ENCODE measurements around the gene RSPH10B2.
A peak's percentile ranks its signal among the peaks of the same experiment; 100 is the strongest.
"Not testable (repeated sequence)": the region's sequence is repeated elsewhere in the genome, so short reads cannot be mapped to it uniquely, and the experiment has no call there.

RSPH10B2 gene

DNA sequence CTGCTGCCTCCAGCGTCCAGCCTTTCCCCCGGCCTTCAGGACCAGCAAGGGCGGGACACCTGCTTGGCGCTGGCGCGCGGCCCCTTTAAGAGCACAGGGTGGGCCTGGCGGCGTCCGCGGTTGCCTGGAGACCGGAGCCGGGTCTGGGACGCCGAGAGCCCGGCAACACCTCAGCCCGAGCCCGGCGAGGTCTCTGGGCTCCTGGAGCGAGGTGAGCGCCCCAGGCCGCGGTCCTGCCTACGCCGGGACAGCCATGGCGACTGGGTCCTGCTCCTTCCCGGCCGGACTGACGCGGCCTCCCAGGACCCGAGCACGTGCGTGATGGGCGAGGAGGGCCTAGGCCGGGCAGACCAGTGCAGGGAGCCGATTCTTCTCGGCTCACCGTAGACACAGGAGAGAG is at the start of gene RSPH10B2:
Gene RSPH10B2, plus strand, starts transcription at position 140 of the 400 bp plus-strand sequence. CDS start 3,575 bp downstream, outside the sequence.
- not testable (repeated sequence) for DNase-seq (ENCODE audit: low spot score)

DNA sequence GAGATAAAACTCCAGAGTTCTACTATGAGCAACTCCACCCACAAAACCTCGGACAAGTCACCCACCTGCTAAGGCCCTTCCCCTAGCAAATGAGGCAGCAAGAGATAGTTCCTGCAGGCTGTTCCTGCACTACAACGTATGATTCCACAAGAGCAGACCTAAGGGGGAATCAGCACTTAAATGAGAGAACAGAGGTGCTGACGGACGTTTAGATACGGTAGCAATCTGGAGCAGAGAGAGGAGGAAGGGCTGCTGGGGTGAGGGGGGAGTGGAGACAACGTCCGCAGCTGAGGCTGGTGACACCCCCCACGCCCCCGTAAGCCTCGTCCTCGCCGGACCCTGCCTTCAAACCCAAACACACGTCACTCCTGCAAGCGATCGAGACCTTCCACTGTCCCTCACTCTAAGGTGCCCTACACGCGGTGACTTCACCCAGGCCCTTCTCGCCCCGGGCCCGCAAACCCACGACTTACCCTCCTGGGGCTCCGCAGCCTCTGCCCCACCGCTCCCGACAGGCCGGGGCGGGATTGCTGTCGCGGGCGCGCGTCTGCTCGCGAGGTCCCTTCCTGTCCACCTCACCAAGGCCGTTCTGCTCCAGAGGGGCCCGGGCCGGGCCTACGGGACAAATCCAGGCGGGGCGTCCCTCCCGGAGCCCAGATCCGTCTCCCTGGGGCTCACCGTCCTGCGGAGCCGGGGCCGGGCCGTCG is 47.8 kb upstream of the RSPH10B2 start:
- peak; percentile 60 for DNase-seq (ENCODE audit: low spot score)

DNA sequence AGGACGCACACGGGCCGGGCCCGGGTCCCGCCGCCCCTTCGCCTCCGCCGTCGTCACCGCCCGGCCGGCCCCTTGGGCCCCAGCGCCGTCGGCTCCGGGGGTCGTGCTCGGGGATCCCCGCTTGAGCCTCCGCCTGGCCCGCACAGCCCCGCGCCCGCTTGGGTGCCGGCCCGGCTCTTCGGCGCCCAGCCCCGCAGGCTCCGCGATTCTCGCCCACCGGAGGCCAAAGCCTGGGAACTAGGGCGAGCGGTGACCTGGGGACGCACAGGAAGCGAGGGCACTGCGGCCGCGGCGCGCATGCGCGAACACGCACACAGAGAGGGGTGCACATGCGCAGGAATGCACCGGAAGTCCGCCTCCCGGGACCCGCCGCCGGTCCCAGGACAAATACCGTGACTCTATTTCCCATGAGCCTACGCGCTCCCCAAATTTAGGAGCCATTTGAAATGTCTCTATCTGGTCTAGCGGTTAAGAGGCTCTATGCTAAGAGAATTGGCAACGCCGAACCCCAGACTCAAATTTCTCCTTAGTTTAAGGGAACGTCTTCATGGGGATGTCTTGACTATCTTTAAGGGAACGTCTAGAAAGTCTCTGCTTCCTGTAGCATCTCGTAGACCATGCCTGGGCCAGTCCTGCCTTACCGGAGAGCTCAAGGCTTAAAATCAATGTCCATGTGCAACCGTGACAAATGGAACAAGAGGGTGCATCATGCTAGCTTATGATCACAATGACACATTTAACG is 47.1 kb upstream of the RSPH10B2 start, which contains the start of gene ZNF12:
Gene ZNF12, minus strand, starts transcription at position 282 of the 742 bp plus-strand sequence. CDS start 1,774 bp downstream, outside the sequence.
- DNase-seq (ENCODE audit: low spot score) = peak; percentile 99

DNA sequence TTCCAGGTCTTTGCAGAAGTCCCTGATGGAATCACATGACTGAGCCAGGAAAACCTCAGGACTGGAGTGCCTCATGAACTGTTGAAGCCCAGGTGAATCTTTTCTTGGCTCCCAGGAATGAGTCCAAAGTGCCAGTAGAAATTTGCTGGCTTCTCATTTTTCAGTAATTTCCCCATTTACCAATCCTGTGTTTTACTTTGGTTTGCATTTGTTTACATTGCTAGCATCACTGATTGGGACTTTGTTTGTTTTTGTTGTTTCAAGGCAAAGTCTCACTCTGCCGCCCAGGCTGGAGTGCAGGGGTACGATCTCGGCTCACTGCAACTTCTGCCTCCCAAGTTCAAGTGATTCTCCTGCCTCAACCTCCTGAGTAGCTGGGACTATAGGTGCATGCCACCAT is 45.6 kb upstream of the RSPH10B2 start:
- no peak for DNase-seq (ENCODE audit: low spot score)

DNA sequence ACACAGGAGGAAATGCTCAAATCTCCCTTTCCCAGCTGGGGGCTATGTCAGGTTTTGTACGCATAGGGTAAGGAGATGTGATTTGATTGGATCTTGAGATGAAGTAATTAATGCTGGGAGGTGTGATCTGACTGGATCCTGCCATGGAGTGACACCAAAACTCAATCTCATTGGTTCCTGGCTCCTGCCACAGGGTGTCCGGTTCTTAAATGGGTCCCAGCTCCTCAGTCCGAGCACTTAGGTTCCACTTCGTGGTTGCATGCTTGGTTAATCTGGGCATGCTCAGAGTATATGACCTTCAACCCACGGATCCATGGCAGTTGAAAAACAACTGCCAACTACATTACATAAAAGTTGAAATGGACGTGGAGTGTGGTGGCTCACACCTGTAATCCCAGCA is 44.1 kb upstream of the RSPH10B2 start:
- DNase-seq (ENCODE audit: low spot score) = no peak

DNA sequence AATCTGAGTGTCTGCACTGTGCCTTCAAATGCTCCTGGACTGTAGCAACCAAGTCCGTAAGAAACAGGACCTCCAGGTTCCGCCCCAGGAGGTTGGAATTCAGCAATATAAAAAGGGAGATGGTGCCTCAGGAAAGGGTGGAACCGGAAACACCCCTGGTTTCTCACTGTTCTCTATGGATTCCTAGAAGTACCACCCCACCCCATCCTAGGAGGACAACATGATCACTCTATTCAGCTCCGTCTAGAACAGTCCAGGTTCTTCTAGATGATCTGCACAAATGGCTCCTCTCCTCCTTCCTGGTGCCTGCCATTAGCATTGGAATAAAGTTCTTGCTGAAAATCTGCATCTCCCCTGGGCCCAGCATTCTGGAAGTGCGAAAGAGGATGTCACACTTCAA is 39.5 kb upstream of the RSPH10B2 start:
- DNase-seq (ENCODE audit: low spot score) = no peak

DNA sequence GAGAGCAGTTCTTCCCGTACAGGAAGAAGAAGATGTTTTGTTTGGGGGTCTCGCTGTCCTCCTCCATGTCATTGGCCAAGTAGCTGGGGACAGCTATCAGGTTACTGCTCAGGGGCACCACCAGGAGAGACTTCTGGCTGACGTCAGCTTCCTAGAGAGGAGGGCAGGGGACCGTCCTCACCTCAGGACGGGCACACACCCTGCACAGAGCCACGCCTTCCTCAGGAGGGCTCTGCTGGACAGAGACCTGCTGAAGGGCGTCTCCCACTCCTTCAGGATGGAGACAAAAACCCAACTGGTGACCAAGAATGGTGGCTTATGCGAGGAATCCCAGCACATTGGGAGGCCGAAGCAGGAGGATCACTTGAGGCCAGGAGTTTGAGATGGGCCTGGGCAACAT is 38.0 kb upstream of the RSPH10B2 start:
- DNase-seq (ENCODE audit: low spot score) = not testable (repeated sequence)

DNA sequence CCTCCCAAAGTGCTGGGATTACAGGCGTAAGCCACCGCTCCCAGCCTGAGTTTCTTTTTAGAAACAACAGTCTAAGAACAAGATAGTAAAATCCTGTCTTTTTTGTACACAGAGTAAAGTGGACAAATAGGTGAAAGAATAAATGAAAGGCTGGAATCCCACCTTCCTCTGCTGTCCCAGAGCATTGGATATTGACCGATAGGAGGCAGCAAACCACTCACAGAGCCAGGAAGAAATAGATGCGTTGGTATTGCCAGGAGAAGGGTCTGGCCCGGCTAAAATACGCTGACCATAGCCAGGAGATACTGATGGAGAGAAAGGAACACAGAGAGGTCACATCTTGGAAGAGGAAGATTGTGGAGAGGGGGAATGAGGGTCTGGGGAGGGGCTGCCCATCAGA is 35.8 kb upstream of the RSPH10B2 start:
- DNase-seq (ENCODE audit: low spot score) = no peak

DNA sequence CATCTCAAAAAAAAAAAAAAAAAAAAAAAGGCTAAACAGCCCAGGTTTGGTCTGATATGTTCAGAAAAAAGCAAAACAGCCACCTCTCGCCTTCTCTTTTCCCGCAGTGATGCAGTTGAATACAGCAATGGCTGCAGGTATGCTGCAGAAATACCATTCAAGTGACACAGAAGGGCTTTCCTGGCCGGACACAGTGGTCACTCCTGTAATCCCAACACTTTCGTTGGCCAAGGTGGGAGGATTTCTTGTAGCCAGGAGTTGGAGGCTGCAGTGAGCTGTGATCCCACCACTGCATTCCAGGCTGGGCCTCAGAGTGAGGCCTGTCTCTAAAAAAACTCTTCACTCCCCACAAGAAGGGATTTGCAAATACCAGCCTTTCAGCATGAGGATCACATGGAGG is 29.6 kb upstream of the RSPH10B2 start:
- not testable (repeated sequence) for DNase-seq (ENCODE audit: low spot score)

DNA sequence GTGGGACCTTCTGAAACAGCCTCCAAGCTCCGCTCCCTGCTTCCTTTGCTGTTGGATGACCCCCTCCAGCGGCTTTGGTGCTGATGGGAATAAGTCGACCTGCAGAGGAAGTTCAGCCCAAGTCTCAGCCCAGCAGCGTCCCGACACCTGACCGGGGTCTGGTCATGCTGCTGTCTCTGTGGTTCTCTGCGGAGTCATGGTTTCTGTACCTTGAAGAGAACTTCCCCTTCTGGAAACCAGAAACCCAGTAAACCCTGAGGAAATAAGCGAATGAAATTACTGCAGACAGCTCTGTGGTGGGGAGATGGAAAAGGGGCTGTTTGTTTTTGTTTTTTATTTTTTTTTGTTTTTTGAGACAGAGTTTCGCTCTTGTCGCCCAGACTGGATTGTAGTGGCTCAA is 28.9 kb upstream of the RSPH10B2 start:
- DNase-seq (ENCODE audit: low spot score) = no peak

DNA sequence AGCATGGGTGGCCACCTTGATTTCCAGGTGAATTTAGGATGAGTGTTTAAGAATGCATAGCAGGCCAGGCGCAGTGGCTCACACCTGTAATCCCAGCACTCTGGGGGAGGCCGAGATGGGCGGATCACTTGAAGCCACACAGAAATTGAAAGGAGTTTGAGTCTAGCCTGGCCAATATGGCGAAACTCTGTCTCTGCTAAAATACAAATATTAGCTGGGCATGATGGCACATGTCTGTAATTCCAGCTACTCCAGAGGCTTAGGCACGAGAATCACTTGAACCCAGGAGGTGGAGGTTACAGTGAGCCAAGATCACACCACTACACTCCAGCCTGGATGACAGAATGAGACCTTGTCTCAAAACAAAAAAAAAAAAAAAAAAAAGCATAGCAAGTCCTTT is 27.6 kb upstream of the RSPH10B2 start:
- DNase-seq (ENCODE audit: low spot score) = not testable (repeated sequence)

DNA sequence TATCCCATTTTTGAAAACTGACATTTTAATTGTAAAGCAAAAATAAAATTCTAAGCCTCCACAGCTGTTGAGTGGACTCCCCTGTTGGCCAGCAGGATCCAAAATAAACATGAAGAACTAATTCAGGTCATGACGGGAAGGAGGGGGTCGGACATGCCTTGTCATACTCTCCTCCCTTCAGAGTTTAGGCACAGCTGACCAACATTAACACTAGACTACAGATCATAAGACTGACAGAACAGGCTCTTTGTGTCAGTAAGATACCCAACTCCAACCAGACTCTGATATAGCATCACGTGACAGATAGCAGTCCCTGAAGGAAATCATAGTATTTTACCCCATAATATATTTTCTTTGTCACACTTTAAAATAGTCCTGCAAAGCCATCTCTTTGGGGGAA is 26.2 kb upstream of the RSPH10B2 start:
- no peak for DNase-seq (ENCODE audit: low spot score)

DNA sequence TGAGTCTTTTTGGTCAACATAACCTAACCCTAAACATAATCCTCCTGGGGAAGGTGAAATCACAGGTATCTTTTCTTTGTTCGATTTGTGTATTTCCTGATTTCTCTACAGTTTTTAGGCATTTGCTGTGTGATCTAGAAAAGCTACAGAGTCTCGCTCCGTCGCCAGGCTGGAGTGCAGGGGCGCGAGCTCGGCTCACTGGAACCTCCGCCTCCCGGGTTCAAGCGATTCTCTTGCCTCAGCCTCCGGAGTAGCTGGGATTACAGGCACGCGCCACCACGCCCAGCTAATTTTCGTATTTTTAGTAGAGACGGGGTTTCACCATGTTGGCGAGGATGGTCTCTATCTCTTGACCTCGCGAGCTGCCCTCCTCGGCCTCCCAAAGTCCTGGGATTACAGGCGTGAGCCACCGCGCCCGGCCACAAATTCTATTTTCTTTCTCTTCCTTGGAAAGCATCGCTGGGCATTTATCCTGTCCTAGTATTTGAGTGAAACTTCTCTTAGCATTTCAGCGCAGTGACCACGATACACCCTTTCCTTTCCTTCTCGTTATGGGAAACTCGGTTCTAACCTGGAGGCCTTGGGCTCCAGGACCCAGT is 24.9 kb upstream of the RSPH10B2 start:
- not testable (repeated sequence) for DNase-seq (ENCODE audit: low spot score)

DNA sequence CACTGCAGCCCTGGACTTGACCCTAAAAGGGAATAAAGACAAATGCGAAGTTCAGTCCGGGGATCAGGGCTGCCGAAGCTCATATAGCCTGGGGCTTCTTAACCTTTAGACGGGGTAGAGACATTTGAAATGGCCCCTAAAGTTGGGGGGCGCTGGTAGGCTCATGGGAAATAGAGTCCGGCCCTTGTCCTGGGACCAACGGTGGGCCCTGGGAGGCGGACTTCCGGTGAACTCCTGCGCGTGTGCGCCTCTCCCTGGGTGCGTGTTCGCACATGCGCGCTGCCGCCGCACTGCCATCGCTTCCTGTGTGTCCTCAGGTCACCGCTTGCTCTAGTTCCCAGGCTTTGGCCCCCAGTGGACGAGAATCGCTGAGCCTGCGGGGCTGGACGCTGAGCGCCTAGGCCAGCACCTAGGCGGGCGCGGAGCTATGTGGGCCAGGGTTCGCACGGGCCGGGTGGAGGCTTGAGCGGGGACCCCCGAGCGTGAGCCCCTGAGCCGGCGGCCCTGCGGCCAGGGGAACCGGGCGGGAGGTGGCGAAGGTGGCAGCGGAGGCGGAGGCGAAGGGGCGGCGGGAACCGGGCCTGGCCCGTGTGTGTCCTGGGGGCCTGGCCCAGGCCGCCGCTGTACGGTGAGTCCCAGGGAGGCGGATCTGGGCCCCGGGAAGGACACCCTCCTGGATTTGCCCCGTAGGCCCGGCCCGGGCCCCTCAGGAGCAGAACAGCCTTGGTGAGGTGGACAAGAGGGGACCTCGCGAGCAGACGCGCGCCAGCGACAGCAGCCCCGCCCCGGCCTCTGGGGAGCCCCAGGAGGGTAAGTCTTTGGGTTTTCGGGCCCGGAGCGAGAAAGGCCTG is 24.2 kb upstream of the RSPH10B2 start:
- peak; percentile 95 for DNase-seq (ENCODE audit: low spot score)

DNA sequence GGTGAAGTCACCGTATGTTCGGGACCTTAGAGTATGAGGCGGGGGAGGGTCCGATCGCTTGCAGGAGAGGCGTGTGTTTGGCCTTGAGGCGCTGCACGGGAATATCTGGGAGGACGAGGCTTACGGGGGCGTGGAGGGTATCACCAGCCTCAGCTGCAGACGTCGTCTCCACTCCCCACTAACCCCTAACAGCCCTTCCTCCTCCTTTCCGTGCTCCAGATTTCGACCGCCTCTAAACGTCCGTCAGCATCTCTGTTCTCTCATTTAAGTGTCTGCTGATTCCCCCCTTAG is 23.6 kb upstream of the RSPH10B2 start:
- peak; percentile 47 for DNase-seq (ENCODE audit: low spot score)

DNA sequence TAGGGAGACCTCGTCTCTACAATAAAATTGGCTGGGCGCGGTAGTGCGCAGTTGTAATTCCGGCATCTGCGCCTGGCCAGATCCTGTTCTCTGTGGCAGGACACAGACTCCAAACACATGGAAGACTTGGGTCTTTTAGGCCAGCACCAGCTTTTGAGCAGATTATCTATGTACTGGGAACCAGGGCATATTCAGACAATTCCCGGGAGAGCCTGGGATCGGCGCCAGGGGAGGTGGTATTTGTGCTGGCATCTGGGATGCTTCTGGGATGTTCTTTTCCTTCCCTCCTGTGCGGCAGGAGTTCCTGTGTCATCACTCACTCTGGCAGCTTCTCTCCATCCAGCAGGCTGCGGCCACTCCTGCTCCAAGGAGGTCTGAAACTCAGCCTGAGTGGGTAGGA is 15.5 kb upstream of the RSPH10B2 start:
- DNase-seq (ENCODE audit: low spot score) = not testable (repeated sequence)

DNA sequence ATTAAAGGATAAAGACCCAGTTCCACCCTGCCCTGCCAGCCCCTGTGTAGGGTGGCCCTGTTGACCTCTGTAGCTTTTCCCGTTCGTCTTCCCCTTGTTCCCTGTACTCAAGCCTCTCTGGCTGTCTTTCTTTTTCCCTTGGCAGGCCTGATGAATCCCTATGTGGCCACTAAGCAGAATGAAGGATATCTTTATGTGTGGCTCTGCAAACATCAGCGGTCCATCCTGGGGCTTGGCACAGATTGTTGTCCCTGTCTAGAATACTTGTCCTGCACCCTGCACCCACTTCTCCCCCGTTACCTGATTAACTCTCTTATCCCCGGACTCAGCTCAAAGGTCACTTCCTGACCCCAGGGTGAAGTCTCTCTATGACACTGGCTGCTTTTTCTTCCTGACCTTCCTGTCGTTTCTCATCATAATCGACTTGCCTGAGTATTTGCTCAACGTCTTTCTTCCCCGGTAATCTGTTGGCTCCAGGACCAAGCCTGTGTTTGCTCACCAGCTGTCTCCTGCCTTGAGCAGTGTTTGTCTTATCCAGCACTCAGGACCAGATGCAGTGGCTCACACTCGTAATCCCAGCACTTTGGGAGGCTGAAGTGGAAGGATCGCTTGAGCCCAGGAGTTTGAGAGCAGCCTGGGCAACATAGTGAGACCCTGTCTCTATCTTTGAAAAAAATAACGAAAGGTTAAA is 9.3 kb upstream of the RSPH10B2 start:
- not testable (repeated sequence) for DNase-seq (ENCODE audit: low spot score)

DNA sequence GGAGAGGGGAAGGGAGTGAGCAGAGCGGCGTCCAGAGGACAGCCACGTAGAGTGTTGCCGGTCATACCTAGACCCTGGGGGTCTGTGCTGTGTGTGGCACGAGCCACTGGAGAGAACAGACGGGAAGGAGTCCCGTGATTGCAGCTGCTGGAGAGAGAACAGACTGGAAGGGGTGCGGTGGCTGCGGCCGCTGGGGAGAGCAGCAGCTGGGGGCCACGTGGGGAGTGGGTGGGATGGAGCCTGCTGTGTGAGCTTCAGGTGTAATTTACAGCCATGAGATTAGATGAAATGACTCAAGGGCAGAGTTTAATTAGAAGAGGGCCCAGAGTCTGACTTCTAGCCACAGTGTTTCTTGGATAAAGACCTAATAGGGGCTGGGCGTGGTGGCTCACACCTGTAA is 4.6 kb upstream of the RSPH10B2 start:
- DNase-seq (ENCODE audit: low spot score) = not testable (repeated sequence)

DNA sequence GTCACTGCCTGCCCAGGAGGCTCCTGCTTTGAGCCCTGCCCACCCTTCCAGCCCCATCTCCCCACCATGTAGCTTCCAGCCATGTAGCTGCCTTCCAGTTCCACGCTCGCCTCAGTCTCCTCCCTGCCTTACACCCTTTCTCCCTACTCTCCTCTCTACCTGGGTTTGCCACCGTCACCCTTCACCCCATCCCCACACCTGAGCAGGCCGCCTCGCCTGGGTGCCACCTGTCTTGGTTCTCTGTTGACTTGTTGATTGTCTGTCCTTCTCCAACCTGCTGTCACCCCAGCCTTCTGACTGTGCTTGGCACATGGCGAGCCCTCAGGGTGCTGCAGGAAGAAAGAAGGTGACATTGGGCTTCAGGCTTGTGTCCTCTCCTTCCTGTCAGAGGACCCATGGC is 3.7 kb upstream of the RSPH10B2 start:
- not testable (repeated sequence) for DNase-seq (ENCODE audit: low spot score)

DNA sequence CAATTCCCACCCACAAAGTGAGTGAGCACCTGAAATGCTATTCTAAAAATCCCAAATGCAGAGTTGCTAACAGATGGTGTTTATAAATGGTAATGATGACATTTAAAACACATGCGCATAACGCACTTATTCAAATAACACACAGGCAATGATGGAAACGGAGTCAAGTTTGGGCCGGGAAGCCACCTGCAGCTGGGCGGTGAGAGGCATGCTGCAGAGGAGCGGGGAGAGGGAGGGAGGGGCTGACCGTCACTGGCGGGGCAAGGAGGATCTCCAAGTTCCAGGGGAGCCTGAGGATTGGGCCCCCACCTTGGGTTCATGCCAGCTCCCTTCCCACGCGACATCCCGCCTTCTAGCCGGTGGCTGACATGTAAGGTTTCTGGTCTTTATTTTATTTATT is 7.3 kb downstream of the RSPH10B2 start:
- DNase-seq (ENCODE audit: low spot score) = not testable (repeated sequence)

DNA sequence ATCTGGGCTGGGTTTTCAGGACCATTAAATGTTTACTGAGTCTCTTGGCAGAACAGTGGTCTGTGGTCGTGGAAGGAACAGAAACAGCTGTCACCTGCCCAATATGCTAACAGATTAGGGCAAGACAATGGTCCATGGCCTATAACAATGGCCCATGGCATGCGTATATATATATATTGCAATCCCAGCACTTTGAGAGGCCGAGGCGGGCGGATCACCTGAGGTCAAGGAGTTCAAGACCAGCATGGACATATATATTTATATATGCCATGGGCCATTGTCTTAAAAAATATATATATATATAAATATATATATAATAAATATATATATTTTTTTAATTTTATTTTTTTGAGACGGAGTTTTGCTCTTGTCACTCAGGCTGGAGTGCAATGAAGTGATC is 27.7 kb downstream of the RSPH10B2 start:
- DNase-seq (ENCODE audit: low spot score) = not testable (repeated sequence)

DNA sequence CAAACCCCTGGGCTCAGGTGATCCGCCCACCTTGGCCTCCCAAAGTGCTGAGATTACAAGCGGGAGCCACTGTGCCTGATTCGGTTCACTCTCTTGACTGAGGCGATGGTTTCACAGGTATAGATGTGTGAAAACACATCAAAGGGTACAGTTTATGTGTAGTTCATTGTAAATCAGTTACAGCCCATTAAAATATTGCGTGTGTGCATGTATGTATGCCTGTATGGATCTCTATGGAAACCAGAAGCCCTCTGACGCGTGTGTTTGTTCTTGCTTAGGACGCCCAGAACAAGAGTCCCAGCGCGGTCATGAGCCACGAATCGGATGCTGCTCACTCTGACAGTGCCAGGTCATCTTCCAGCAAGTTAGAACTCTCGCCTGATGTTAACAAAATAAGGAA is 35.5 kb downstream of the RSPH10B2 start:
- DNase-seq (ENCODE audit: low spot score) = not testable (repeated sequence)
